ENCODE data around the gene HSD17B11.
"Not testable (repeated sequence)": the region's sequence is repeated elsewhere in the genome, so short reads cannot be mapped to it uniquely, and the experiment has no call there.

The HSD17B11 gene

DNA sequence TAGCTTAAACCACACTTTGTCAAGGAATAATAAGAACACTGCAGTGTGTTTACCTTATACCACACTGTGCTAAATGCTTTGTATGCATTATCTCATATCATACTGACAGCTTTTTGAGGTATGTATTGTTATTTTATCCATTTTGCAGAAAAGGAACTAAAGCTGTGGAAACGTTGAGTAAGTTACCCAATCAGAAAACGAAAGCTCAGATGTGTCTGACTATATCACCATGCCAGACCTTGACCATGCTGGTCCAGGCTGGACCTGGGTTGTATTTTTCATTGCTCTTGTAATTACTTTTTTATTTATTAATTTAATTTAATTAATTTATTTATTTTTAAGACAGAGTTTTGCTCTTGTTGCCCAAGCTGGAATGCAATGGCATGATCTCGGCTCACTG, 2.1 kb downstream of the HSD17B11 start:
- DNase-seq = no peak
- TF ChIP-seq POLR2A (IDR thresholded peaks at IDR 0.05; ENCODE audit: low read length) (no peak), GATA1 (IDR thresholded peaks at IDR 0.05; ENCODE audit: low read depth, low read length) (no peak)

DNA sequence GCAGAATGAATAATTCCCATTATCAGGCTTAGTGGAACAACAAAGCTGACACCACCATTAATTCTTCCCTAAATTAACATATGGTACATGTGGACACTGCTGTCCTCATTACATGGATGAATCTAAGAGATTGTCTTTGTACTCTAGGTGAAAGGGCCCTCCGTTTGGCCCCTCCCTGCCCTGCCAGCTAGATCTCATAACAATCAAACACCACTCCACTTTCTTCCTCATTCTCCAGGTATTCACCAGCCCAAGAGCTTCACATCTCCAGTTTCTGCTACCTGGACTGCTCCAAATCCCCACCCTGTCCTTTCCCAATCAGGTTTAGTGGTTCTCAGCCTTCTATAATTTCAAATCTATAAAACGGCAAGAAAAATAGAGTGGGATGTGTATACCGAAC, 3.8 kb downstream of the HSD17B11 start:
- no peak for TF ChIP-seq POLR2A (IDR thresholded peaks at IDR 0.05; ENCODE audit: low read length)
- TF ChIP-seq GATA1 (IDR thresholded peaks at IDR 0.05; ENCODE audit: low read depth, low read length) = no peak
- no peak for DNase-seq

DNA sequence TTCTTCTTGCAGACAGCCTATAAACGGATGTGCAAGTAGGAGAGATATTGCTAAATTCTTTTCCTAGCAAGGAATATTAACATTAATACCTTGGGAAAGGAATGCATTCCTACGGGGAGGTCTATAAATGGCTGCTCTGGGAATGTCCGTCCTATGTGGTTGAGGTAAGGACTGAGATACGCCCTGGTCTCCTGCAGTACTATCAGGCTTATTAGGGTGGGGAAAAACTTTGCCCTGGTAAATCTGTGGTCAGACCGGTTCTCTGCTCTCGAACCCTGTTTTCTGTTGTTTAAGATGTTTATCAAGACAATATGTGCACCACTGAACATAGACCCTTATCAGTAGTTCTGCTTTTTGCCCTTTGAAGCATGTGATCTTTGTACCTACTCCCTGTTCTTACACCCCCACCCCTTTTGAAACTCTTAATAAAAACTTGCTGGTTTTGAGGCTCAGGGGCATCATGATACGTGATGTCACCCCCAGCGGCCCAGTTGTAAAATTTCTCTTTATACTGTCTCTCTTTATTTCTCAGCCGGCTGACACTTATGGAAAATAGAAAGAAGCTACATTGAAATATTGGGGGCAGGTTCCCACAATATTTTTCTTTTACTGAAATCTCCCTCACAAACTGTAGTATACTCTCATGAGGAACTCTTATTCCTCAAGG, 6.4 kb downstream of the HSD17B11 start:
- DNase-seq = not testable (repeated sequence)

DNA sequence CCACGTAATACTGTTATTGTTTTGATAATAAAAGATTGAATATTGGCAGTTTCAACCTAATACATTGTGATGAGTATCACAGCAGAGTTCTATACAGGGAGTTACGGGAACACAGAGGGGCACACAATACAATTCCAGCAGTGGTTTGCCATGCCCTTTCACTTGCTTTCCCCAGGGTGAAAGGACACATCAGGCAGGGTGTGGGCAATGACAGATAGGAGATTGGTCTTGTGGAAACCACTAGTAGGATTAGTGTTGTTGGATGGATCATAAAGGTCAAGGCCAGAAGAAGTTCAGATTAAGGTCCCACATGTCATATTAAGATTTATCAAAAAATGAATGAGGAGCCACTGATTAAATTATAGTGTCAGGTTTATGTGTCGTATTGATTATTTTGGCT, 8.1 kb downstream of the HSD17B11 start:
- TF ChIP-seq GATA1 (IDR thresholded peaks at IDR 0.05; ENCODE audit: low read depth, low read length) = no peak
- no peak for TF ChIP-seq POLR2A (IDR thresholded peaks at IDR 0.05; ENCODE audit: low read length)
- no peak for DNase-seq

DNA sequence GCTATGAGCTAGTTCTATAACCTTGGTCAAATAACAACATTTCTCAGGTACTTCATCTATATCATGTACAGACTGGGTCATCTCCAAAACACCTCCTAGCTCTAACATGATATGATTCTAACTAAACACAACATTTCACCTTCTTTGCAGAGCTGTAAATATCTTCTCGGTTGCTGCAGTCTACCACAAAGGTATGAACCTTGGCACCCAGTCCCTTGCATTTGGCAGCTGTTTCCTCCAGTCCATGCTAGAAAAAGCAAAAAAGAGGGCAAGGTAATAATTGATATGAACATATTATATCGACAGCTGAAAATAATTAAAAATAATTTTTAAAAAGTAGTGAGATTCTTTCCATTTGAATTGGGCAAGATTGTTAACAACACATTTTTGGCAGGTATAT, 8.9 kb downstream of the HSD17B11 start:
- TF ChIP-seq POLR2A (IDR thresholded peaks at IDR 0.05; ENCODE audit: low read length) (no peak), GATA1 (IDR thresholded peaks at IDR 0.05; ENCODE audit: low read depth, low read length) (no peak)

DNA sequence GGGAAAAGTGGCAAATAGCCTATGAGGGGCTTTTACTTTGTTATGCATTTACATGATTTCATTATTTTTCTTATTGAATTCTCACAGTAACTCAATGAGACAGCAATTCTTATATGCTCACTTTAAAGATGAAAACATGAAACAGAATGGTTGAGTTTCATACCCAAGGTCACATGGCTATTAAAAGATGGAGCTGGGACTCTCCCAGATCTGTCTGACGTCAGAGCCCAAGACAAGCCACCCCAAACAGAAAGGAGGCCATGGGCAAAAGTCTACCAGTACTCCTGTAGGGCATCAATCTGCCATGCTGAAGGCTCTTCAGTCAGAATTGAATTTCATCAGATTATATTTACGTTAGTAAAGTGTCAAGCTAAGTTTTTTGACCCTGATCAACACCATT, 13.2 kb downstream of the HSD17B11 start:
- no peak for DNase-seq
- TF ChIP-seq GATA1 (IDR thresholded peaks at IDR 0.05; ENCODE audit: low read depth, low read length) (no peak), POLR2A (IDR thresholded peaks at IDR 0.05; ENCODE audit: low read length) (no peak)

More for the DNA sequence above, 8.9 kb downstream of the HSD17B11 start:
- no peak for DNase-seq

DNA sequence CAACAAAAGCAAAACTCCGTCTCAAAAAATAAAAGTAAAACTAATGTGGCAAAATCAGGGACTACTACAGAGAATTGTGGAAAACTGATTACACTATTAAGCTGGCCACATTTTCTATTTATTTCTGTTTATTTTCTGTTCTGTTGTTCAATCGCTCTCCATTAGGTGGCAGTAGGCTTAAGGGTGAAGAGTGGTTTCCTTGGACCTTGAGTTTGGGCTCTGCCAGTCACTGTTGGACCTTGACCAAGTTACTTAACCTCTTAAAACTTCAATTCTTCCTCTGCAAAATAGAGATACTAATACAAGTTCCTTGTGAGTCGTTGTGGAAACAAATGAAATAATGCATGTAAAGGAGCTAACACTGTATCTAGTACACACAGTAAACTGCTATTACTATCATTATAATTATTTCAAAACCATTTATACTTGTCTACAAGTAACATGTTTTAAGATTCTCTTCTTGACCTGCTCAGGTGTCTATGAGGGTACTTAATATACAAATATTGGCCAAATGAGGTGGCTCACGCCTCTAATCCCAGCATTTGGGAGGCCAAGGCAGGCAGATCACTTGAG, 15.2 kb downstream of the HSD17B11 start:
- DNase-seq = peak; percentile 69 to 78
- no peak for TF ChIP-seq GATA1 (IDR thresholded peaks at IDR 0.05; ENCODE audit: low read depth, low read length)
- no peak for TF ChIP-seq POLR2A (IDR thresholded peaks at IDR 0.05; ENCODE audit: low read length)

DNA sequence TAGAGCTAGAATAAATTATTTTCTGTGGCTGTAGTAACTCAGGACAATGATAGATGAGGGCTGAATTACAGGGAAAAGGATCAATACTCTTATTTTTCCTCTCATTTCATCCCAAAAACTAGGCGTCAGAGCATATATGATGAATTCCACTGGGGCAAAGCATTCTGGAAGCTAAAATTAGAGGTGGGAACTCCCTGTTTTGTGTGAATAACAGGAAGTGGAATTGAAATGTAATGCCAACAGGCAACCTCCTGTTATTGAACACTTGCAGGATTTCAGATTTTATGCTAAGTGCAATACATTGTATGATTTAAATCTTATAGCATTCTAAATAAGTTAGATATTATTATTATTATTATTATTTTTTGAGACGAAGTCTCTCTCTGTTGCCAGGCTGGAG, 20.9 kb downstream of the HSD17B11 start:
- no peak for TF ChIP-seq GATA1 (IDR thresholded peaks at IDR 0.05; ENCODE audit: low read depth, low read length)
- TF ChIP-seq POLR2A (IDR thresholded peaks at IDR 0.05; ENCODE audit: low read length) = no peak
- no peak for DNase-seq

DNA sequence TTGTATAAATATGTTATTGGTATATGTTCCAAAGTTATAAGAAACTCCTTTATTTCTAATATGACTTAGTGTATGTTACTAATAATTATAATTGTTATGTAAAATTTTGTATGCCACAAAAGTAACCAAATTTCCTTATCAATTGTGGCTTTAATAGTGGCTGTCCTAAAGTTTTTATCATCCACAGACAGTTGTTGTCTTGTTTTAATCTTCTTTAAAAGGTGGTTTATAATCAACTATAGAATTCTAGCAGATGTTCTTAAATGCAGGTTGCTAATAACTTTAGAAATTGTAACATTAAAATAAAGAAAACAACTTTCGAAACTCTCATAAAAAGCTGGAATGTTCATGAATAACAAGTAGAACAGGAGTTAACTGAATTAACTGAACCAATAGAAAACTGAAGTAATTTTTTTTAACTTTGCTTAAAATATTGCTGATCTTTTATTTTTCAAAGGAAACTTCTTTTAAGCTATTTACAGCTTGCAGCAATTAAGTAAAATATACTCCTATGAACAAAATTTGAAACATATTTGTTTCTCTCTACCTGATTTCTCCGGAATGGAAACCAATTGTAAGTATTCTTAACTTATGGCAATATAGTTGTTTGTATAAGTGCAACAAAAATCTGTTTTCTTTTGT, 24.3 kb downstream of the HSD17B11 start:
- peak in 1 of 2 experiments; percentile 49 for DNase-seq
- no peak for TF ChIP-seq GATA1 (IDR thresholded peaks at IDR 0.05; ENCODE audit: low read depth, low read length)
- no peak for TF ChIP-seq POLR2A (IDR thresholded peaks at IDR 0.05; ENCODE audit: low read length)

DNA sequence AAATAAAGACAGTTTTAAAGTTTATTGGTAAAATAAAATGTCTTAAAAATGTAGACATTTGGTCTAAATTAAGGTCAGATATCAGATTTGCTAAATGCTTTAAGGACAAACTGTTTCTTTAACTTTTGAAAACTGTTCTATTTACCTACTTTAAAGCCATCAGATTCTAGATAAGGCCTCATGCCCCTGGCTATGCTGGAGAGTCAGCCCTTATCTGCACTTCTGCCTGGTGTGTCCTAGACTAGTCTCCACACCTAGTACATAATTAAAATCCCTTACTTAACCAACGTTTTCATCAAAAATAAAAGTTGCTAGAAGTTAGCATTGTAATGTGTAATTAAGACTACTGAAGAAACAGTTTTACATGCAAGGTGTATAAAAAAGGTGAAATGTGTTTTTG, 25.6 kb downstream of the HSD17B11 start:
- DNase-seq = peak; percentile 8 to 55
- no peak for TF ChIP-seq POLR2A (IDR thresholded peaks at IDR 0.05; ENCODE audit: low read length)
- TF ChIP-seq GATA1 (IDR thresholded peaks at IDR 0.05; ENCODE audit: low read depth, low read length) = no peak

DNA sequence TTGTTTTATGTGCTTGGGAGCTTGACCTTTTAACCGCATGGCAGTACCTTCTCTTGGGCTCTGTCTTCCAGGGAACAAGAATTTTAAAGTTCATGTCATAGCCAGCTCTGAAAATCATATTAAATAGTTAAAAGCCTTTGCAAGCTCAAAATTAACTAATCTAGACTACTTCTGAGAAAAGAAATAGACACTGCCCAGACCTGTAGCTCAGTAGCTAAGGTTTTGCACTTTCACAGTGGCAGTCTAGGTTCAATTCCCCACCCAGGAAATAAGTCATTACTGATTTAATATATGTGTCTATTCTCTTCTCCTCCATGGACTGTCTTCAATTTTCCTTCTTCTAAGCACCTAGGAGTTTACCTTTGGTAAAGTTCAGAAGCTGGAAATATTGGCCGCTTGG, 27.4 kb downstream of the HSD17B11 start:
- TF ChIP-seq GATA1 (IDR thresholded peaks at IDR 0.05; ENCODE audit: low read depth, low read length) = no peak
- peak; percentile 32 for DNase-seq

DNA sequence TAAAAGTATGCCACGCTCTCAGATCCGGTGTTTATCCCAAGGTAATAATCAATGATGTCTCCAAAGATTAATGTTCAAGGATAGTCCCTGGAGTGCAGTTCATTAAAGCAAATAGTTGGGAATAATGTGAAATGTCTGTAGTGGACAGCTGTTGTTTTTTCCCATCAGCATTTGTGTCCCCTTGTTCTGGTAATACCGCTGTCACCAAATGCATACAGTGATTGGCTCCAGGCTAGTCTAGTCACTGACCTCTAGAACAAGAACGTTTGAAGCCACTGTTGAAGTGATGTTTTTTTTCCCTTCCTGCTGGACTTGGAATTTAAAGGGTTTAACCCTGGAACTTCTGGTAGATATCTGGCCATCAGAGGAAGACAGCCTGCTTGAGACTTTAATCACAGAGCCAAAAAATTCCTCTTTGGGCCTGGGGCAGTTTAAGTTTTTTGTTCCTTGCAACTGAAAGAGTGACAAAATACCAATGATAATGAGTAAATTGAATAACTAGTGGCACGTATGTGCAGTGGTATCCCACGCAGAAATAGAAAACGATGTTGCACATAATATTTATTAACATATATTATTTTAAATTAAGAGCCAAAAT, 30.6 kb downstream of the HSD17B11 start:
- TF ChIP-seq POLR2A (IDR thresholded peaks at IDR 0.05; ENCODE audit: low read length) (no peak), GATA1 (IDR thresholded peaks at IDR 0.05; ENCODE audit: low read depth, low read length) (no peak)
- DNase-seq = no peak

DNA sequence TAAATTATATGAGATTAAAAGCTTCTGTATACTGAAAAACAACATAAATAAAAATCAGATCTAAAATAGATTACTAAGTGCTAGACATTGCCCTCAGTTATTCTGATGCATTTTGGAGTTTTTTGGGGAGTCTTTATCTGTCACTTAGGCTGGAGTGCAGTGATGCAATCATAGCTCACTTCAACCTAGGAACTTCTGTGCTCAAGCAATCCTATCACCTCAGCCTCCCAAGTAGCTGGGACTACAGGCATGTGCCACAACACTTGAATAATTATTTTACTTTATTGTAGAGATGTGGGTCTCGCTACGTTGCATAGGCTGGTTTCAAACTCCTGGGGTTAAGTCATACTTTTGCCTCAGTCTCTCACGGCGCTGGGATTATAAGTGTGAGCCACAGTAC, 31.7 kb downstream of the HSD17B11 start:
- no peak for DNase-seq
- TF ChIP-seq GATA1 (IDR thresholded peaks at IDR 0.05; ENCODE audit: low read depth, low read length) (no peak), POLR2A (IDR thresholded peaks at IDR 0.05; ENCODE audit: low read length) (no peak)

DNA sequence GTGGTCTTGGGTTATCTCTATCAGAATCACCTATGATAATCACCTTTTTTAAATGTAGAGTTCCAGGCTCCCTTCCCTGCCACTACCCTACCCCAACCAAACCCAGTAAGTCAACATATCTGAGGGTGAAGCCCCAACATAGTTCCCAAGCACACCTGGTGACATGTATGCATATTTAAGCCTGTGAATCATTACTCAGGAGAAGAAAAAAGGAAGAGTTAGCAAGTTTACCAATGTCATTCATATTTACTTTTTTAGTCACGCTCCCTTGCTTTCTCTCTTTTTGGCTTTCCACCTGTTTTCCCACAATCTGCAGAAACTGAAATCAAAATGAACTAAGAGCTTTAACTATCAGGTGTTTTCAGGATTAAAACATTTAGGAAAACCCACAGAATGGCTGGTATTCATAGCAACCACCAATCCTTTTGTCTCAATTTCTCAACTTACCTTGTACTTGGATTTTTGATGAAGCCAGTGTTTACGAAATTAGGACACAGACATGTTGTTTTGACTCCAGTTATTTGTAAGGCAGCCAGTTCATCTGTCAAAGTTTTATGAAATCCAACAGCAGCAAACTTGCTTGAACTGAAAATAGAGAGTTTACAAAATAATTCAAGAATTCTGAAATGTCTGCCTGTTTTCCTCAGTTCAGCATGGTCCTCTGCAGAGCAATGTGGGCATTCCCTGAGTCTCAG, 34.0 kb downstream of the HSD17B11 start:
- TF ChIP-seq GATA1 (IDR thresholded peaks at IDR 0.05; ENCODE audit: low read depth, low read length) (no peak), POLR2A (IDR thresholded peaks at IDR 0.05; ENCODE audit: low read length) (no peak)
- DNase-seq = no peak

Data from erythroblast (primary cell).